ENCODE results near the gene PSME2.

PSME2 gene

DNA sequence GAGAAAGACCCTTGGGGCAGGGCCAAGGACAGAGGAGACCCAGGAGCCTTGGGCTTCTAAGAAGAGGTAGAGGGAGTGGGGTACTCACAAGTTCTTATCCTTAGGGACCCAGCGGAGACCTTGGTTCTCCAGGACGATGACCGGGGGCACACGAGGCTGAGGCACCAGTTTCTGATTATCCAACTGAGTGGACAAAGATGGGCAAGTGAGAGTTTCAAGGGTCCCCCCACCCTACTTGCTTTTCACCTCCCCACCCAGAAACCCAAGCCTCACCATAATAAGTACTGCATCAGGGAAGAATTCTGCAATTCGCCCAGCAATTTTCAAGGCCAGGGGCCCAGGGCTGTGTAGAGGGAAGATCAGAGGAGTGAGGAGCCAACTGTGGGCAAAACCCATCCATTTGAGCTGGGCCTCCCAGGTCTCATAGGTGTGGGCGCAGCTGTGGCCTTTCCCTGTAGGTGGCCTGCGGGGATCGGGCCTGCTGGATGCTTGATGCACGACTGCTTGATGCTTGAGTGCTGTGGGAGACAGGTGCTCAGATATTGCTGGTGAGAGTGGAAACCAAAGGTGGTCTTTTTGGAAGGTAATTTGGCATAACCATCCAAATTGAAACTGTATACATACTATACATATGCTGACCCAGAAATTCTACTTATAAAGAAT is 7.0 kb downstream of the PSME2 start:
- H3K4me3 ChIP-seq (ENCODE audit: low read length), result peak overlapping the region; percentile 96
- TF ChIP-seq, protein P1, sequence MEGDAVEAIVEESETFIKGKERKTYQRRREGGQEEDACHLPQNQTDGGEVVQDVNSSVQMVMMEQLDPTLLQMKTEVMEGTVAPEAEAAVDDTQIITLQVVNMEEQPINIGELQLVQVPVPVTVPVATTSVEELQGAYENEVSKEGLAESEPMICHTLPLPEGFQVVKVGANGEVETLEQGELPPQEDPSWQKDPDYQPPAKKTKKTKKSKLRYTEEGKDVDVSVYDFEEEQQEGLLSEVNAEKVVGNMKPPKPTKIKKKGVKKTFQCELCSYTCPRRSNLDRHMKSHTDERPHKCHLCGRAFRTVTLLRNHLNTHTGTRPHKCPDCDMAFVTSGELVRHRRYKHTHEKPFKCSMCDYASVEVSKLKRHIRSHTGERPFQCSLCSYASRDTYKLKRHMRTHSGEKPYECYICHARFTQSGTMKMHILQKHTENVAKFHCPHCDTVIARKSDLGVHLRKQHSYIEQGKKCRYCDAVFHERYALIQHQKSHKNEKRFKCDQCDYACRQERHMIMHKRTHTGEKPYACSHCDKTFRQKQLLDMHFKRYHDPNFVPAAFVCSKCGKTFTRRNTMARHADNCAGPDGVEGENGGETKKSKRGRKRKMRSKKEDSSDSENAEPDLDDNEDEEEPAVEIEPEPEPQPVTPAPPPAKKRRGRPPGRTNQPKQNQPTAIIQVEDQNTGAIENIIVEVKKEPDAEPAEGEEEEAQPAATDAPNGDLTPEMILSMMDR (conservative IDR thresholded peaks at IDR 0.05; ENCODE audit: low read depth, low read length), result no peak
- no peak for DNase-seq (ENCODE audit: low read depth)

DNA sequence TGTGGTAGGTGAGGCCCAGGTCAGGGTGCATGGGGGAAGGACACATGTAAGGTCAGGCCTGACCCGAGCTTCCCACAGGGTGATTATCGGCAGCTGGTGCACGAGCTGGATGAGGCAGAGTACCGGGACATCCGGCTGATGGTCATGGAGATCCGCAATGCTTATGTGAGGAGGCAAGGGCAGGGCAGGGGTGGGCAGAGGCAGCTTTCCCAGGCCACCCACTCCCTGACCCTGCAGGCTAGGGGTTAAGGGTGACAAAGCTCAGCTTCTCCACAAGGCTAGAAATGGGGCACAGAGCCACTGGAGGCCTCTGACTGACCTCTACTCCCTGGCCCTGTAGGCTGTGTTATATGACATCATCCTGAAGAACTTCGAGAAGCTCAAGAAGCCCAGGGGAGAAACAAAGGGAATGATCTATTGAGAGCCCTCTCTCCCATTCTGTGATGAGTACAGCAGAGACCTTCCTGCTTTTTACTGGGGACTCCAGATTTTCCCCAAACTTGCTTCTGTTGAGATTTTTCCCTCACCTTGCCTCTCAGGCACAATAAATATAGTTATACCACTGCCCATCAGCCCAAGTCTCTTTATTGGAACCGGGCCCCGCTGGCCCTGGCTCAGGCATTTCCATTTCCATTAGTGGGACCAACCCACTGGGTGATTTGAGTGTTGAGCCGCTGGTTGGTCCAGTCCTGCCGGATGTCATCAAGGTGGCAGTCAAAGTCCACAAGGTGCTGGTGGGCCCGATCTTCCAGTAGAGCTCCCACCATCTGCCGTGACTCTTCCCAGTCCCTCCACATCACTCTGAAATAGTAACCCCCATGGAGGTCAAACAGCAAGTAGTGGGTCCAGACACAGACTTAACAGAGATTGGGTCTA is 7.8 kb downstream of the PSME2 start:
- H3K4me3 ChIP-seq (ENCODE audit: low read length), result no peak overlapping the region
- TF ChIP-seq, protein P1 (conservative IDR thresholded peaks at IDR 0.05; ENCODE audit: low read depth, low read length), result no peak
- no peak for DNase-seq (ENCODE audit: low read depth)

DNA sequence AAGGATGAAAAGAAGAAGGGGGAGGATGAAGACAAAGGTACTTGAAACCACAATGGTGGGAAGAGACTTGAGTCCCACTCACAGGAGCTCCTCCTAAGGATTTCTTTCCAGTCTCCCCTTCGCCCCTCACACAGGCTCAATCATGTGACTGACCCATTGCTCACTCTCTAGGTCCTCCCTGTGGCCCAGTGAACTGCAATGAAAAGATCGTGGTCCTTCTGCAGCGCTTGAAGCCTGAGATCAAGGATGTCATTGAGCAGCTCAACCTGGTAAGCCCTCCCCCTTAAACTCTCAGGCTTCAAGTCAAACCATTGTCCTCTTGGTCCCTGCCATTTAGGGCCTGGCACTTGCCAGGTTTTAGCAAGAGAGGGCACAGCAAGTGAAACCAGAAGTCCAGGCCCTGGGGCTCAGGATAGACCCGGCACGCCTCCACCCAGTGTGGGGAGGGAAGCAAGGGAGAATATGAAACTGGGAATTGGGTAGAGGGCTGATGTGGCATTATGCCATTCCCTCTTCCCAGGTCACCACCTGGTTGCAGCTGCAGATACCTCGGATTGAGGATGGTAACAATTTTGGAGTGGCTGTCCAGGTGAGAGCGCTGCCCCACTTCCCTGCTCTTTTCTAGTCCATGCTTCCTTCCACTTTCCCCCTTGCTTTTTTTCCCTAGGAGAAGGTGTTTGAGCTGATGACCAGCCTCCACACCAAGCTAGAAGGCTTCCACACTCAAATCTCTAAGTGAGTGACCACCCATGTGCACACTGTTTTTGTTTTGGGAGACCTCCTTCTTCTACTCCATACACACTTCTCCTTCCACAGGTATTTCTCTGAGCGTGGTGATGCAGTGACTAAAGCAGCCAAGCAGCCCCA is 8.6 kb downstream of the PSME2 start:
- H3K4me3 ChIP-seq (ENCODE audit: low read length), result no peak overlapping the region
- DNase-seq (ENCODE audit: low read depth), result no peak
- TF ChIP-seq, protein P1 (conservative IDR thresholded peaks at IDR 0.05; ENCODE audit: low read depth, low read length), result no peak

DNA sequence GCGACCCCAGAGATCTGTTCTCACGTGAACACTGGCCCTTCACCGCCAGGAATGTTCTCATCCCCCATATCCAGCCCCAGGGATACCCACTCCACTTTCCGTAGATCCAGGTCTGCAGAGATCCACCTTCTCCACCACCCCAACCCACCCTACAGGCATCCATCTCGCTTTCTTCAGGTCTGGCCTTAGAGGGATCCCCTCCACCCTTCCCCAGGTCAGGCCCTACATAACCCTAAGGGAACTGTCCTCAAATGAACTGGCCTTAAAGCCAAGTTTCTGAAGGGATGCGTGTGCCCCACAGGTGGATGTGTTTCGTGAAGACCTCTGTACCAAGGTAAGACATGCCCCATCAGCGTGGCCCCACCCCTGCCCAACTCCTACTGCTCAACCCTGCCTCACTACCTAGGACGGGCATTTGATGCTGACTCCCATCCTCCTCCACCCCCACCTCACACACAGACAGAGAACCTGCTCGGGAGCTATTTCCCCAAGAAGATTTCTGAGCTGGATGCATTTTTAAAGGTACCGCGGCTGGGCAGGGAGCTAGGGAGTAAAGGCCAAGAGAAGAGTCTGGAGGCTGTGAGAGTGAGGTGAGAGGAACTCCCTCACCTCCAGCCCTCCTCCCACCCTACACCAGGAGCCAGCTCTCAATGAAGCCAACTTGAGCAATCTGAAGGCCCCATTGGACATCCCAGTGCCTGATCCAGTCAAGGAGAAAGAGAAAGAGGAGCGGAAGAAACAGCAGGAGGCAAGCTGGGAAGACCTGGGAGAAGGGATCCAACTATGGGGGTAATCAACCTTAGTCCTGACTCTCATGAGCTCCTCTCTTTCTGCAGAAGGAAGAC is 9.5 kb downstream of the PSME2 start:
- DNase-seq (ENCODE audit: low read depth), result no peak
- TF ChIP-seq, protein P1 (conservative IDR thresholded peaks at IDR 0.05; ENCODE audit: low read depth, low read length), result no peak
- peak overlapping the region; percentile 75 for H3K4me3 ChIP-seq (ENCODE audit: low read length)

DNA sequence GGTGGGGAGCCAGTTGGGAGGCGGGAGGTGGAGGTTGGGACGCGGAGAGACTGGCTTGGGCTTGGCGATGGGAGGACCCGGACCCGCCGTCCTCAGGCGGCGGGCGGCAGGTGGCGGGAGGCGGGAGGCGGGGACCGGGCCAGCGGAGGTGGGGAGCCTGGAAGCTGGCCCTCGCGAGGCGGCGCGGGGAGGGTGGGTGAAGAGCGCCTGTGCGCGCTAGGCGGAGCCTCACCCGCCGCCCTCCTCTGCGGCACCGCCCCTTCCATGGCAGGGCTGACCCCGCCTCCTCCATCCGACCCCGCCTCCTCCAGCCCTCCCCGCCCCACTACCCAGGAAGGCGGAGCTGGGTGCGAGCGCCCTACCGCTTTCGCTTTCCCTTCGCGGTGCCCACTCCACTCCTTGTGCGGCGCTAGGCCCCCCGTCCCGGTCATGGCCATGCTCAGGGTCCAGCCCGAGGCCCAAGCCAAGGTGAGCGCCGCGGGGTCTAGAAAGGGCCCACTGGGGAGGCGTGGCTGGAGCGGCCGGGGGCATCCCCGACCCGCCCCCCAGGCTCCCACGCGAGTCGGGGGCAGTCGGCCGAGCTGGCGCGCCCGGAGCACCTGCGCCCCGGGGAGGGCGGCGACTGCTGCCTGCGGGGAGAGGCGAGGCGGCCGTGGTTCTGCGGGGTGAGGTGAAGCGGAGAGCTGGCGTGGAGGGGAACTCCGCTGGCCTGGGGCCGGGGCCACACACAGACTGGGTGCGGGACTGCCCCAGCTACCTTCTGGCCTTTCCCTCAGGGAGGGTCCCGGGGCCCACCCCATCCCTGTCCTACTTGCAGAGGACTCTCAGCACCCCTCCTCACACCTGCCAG is 10.4 kb downstream of the PSME2 start, which contains the start of gene PSME1:
Gene PSME1, plus strand, starts transcription at position 361 of the 850 bp plus-strand sequence. Its CDS starts 69 bp downstream, at position 430.
- H3K4me3 ChIP-seq (ENCODE audit: low read length), result peak within 1 kb of the TSS; percentile 75
- TF ChIP-seq, protein P1 (conservative IDR thresholded peaks at IDR 0.05; ENCODE audit: low read depth, low read length), result no peak
- DNase-seq (ENCODE audit: low read depth), result peak; percentile 56
